ENCODE results near the gene MAPKBP1. TPM values are rescaled to one million over a fixed set of nuclear protein-coding genes. Genes with fewer than 3 reads are reported as not detected.
A peak's percentile ranks its signal among the peaks of the same experiment; 100 is the strongest.
"Not testable (repeated sequence)": the region's sequence is repeated elsewhere in the genome, so short reads cannot be mapped to it uniquely, and the experiment has no call there.

MAPKBP1 gene, protein sequence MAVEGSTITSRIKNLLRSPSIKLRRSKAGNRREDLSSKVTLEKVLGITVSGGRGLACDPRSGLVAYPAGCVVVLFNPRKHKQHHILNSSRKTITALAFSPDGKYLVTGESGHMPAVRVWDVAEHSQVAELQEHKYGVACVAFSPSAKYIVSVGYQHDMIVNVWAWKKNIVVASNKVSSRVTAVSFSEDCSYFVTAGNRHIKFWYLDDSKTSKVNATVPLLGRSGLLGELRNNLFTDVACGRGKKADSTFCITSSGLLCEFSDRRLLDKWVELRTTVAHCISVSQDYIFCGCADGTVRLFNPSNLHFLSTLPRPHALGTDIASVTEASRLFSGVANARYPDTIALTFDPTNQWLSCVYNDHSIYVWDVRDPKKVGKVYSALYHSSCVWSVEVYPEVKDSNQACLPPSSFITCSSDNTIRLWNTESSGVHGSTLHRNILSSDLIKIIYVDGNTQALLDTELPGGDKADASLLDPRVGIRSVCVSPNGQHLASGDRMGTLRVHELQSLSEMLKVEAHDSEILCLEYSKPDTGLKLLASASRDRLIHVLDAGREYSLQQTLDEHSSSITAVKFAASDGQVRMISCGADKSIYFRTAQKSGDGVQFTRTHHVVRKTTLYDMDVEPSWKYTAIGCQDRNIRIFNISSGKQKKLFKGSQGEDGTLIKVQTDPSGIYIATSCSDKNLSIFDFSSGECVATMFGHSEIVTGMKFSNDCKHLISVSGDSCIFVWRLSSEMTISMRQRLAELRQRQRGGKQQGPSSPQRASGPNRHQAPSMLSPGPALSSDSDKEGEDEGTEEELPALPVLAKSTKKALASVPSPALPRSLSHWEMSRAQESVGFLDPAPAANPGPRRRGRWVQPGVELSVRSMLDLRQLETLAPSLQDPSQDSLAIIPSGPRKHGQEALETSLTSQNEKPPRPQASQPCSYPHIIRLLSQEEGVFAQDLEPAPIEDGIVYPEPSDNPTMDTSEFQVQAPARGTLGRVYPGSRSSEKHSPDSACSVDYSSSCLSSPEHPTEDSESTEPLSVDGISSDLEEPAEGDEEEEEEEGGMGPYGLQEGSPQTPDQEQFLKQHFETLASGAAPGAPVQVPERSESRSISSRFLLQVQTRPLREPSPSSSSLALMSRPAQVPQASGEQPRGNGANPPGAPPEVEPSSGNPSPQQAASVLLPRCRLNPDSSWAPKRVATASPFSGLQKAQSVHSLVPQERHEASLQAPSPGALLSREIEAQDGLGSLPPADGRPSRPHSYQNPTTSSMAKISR (N-terminal part only)
- 14.7 and 15.4 TPM in 2 replicates for total RNA-seq (2014; rRNA removed; shearing (Covaris generic))
- 19.7 and 27.2 TPM in 2 replicates for polyA plus RNA-seq (2015; cell fraction: cytosol; rRNA removed)
- polyA plus RNA-seq (2015; cell fraction: nucleus; rRNA removed) = 98.8 and 103 TPM in 2 replicates

DNA sequence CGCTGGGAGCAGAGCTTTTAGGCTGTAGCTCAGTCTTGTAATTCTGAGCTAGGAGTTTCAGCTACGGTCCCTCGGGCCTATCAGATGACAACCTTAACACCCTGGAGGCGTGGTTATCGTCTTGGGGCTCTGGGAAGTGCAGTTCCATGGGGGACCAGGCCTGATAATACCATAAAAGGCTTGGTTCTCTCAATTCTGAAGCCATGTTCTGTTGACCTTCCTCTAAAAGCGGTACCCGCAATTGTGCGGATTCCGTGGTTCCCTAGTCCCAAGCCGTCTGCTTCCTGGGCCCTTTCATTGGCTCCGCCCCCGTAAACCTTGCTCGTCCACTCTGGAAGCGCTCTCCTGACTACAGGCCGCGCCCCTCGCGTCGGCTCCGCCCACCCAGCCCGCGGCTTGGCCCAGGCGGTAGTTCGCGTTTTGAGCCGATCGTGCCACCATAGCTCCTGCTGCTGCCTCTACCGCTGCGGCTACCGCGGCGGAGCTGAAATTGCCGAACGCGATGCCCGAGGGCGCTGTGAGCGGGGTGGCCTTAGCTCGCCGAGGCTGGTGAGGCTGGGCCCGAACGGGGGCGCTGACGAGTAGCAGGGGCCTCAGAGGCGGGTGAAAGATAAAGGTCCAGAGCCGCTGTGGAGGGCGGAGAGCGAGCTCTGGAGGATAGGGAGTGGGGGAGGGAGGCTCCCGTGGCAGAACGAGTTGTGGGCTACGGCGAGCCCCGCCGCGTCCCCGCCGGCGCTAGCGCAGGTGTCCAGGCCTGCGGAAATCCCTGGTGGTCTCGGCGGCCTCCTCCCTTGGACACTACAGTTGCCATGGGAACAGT lies at the start of gene MAPKBP1:
Gene MAPKBP1, plus strand, starts transcription at position 423 of the 820 bp plus-strand sequence. CDS start 792 bp downstream, outside the sequence.
- peak; percentile 97 for DNase-seq (ENCODE audit: low read depth, low spot score)
- in situ Hi-C loops (cut with HindIII; ENCODE audit: low pct_unique_long_range_greater_than_20kb, low sequenced_read_pairs) = no loop called here

DNA sequence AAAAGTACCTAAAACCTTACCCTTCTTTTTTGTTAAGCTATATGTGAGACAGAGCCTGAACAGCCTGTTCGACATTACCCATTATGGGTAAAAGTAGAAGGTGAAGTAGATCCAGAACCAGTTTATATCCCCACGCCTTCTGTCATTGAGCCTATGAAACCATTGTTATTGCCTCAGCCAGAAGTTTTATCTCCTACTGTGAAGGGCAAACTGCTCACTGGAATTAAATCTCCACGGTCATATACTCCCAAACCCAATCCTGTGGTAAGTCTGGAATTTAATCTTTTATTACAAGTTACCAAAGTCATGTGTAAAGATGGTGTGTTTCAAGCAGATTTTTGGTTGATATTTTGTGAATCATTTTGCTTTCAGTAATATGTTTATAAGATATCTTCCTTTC lies 47.1 kb upstream of the MAPKBP1 start:
- in situ Hi-C loops (cut with HindIII; ENCODE audit: low pct_unique_long_range_greater_than_20kb, low sequenced_read_pairs) = no loop called here
- no peak for DNase-seq (ENCODE audit: low read depth, low spot score)

DNA sequence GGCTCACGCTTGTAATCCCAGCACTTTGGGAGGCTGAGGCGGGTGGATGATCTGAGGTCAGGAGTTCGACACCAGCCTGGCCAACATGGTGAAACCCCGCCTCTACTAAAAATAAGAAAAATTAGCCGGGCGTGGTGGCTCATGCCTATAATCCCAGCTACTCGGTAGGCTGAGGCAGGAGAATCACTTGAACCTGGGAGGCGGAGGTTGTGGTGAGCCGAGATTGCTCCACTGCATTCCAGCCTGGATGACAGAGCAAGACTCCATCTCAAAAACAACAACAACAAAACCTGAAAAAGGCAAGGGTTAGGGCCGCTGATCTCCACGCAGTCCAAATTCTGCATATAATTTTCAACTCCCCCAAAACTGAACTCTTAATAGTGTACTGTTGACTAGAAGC lies 46.2 kb upstream of the MAPKBP1 start:
- in situ Hi-C loops (cut with HindIII; ENCODE audit: low pct_unique_long_range_greater_than_20kb, low sequenced_read_pairs); DNase-seq (ENCODE audit: low read depth, low spot score): not testable (repeated sequence)

DNA sequence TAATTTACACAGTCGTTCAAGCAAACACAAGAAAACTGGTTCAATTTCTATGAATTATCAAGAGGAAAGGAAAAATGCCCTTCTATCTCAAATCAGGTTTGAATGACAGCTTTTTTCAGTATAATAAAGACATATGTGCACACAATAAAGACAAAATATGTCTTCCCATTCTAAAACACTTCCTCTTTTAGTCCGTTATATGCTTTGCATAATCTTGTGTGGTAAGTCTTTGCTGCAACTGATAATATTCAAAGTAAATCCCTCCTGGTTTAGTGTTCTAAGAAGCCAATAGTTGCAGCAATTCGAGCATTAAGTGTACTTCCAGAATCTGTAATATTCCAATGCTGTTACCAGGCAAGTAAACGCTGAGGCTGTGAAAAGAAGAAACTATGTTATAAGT lies 43.7 kb upstream of the MAPKBP1 start:
- in situ Hi-C loops (cut with HindIII; ENCODE audit: low pct_unique_long_range_greater_than_20kb, low sequenced_read_pairs) = no loop called here
- DNase-seq (ENCODE audit: low read depth, low spot score) = no peak

DNA sequence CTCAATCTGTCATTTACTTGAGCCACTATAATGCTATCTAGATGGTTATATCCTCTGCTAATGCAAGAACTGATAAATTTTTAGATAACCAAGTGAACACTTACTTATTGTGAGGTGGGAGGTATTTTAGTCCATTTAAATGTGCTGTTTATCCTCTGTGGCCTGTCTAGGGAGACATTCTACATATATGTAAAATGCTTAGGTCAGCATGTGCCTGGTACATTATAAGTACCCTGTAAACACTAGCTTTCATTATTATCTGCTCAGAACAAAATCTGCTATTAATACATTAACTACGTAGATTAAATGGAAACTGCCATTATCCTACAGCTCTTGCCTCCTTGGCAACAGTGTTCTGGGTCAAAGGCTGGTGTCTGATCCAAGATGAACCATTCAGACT lies 41.8 kb upstream of the MAPKBP1 start:
- DNase-seq (ENCODE audit: low read depth, low spot score) = no peak
- in situ Hi-C loops (cut with HindIII; ENCODE audit: low pct_unique_long_range_greater_than_20kb, low sequenced_read_pairs) = no loop called here

DNA sequence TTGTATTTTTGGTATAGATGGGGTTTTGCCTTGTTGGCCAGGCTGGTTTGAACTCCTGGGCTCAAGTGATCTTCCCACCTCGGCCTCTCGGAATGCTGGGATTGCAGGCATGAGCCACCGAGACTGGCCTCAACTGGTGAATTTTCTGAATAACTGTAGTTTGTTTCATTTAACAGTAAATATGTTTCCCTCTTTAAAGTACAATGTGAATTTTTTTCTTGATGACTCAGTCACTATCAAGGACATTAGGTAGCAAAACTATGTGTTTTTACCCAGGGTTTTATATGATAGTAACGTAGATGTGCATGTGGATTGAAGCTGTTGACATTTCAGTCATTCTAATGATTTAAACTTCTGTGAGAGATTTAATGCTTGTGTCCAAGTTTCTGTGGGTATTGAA lies 40.2 kb upstream of the MAPKBP1 start:
- no peak for DNase-seq (ENCODE audit: low read depth, low spot score)
- in situ Hi-C loops (cut with HindIII; ENCODE audit: low pct_unique_long_range_greater_than_20kb, low sequenced_read_pairs) = no loop called here

DNA sequence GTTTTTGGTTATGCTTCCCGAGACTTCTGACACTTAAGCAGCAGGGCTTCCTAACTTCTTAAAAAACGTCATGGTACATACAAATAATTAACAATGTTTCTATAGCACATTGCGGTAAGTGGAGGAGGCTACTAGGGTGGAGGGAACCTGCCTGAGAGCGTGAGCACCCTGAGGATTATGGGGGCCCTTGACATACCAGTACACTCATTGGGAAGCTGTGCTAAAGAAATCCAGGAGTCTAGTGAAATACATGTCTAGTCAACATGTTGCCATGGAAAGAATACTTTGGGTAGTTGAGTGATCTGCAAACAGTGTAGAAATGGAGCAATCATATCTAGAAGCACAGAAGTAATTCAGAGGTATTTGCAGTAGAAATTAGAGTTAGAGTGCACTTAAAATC lies 39.2 kb upstream of the MAPKBP1 start:
- no peak for DNase-seq (ENCODE audit: low read depth, low spot score)
- in situ Hi-C loops (cut with HindIII; ENCODE audit: low pct_unique_long_range_greater_than_20kb, low sequenced_read_pairs) = no loop called here

DNA sequence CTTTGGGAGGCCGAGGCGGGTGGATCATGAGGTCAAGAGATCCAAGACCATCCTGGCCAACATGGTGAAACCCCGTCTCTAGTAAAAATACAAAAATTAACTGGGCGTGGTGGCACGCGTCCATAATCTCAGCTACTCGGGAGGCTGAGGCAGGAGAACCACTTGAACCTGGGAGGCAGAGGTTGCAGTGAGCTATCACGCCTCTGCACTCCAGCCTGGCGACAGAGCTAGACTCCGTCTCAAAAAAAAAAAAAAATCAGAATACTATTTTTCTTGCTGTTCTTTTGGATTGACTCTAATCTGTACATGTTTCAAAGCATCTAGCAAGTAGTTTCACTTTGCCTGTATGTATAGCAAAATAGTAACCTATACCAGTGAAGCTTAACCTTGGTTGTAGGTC lies 38.8 kb upstream of the MAPKBP1 start:
- DNase-seq (ENCODE audit: low read depth, low spot score); in situ Hi-C loops (cut with HindIII; ENCODE audit: low pct_unique_long_range_greater_than_20kb, low sequenced_read_pairs): not testable (repeated sequence)

DNA sequence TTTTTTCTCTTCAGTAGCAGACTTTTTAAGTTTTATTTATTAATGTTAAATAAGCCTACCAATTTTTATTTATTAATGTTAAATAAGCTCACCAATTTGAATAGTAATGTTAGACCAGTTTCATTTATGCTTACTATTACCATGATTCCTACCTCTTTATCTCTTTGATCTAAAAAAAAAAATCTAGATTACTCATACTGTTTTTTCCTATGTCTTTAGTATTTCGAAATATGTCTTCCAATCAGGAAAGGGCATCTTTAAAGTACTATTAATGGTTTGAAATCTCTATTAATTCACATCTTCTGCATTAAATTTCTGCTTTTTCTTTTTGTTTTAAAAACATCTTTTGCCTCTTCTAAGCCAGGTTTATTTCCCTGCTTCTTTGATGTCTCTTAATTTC lies 27.5 kb upstream of the MAPKBP1 start:
- DNase-seq (ENCODE audit: low read depth, low spot score) = no peak
- in situ Hi-C loops (cut with HindIII; ENCODE audit: low pct_unique_long_range_greater_than_20kb, low sequenced_read_pairs) = no loop called here

DNA sequence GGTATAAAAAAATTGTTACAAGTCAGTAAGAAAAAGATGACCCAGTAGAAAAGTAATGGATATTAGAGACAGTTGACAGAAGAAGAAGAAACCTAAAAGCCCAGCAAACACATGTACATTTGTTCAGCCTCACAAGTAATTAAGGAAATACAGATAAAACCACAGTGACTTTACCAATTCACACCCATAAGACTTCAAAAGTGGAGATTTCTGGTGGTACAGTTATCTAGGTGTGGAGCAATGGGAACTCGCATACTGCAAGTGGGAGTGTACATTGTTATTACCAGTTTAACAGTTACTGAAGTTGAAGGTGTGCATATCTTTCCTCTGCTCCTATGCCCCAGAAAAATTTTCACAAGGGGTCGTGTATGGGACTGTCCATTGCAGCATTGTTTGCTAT lies 18.1 kb upstream of the MAPKBP1 start:
- no peak for DNase-seq (ENCODE audit: low read depth, low spot score)
- in situ Hi-C loops (cut with HindIII; ENCODE audit: low pct_unique_long_range_greater_than_20kb, low sequenced_read_pairs) = no loop called here

DNA sequence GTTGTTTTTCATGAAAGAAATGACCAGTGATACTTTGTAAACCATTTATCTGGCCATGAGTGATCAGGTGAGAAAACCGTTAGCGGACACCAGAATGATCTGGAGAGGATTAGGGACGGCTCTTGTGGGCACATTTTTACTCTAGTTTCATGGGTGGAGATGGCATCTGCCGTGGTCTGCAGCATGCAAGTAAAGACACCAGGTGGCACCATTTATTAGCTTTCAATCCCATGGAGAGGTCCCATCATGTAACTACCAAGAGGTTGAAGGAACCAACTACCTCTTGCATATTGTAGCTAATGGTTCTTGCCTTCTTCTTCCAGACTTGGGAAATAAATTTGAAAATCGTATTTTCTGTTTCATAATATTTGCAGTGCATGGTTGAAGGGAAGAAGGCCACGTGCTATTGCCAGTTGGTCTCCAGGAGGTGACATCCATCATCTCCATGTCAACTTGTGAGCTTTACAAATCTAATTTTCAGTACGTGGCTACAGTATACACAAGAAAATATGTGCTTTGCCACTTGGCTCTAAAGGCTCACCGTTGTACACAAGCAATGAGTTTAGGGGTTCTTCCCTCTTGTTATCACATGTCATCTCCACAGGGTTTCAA lies 1.5 kb upstream of the MAPKBP1 start:
- DNase-seq (ENCODE audit: low read depth, low spot score) = peak; percentile 88
- in situ Hi-C loops (cut with HindIII; ENCODE audit: low pct_unique_long_range_greater_than_20kb, low sequenced_read_pairs) = no loop called here

DNA sequence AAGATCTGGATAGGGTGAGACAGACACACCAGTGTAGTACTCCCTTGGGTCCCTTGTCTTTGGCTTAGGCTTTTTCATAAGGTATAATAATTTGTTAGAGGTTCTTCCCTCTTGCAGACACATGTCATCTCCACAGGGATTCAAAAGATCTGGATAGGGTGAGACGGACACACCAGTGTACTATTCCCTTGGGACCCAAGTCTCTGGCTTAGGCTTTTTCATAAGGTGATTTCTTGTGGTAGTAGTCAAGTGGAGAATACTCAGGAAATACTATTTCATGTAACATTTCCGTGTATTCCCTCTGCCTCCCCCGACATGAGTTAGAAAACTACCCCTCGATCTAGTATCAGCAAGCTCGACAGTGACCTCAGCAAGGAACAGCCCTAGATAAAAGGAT lies 954 bp upstream of the MAPKBP1 start:
- in situ Hi-C loops (cut with HindIII; ENCODE audit: low pct_unique_long_range_greater_than_20kb, low sequenced_read_pairs) = no loop called here
- no peak for DNase-seq (ENCODE audit: low read depth, low spot score)

DNA sequence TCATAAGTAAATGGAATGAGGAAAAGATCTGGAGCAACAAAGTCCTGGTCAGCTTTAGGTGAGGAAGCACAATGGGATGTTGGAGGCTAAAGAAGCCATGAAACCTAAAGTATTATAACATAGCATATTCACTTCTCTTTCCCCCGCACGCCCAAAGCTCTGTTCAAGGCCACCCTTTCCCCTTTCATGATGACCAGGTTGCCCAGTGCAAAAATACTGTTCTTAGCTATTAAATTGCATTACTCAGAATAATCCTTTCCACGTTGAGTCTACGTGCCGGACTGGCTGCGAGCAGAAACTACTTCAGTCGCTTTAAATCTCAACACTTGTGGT lies 589 bp upstream of the MAPKBP1 start:
- no peak for DNase-seq (ENCODE audit: low read depth, low spot score)
- in situ Hi-C loops (cut with HindIII; ENCODE audit: low pct_unique_long_range_greater_than_20kb, low sequenced_read_pairs) = no loop called here

DNA sequence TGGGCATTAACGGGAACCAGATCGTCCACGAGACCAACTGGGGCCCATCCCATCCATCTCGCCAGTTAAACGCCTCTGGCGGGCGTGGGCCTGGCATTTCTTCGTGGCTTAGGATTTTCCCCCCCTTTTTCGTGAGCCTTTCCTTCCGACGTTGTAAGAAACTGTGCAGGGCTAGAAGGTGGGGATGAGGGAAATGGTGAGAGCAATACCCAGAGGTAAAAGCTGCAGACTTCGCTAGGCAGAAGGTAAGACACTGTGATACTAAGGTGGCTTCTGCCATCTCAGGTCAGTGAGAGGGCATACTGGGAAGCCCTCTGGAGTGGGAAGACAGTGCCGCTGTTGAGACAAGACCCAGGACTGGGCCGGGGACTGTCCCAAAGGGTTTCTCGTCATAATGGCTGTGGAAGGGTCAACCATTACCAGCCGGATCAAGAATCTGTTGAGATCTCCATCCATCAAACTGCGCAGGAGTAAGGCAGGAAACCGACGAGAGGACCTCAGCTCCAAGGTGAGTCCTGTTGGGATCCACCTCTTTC lies 666 bp downstream of the MAPKBP1 start:
- no peak for DNase-seq (ENCODE audit: low read depth, low spot score)
- in situ Hi-C loops (cut with HindIII; ENCODE audit: low pct_unique_long_range_greater_than_20kb, low sequenced_read_pairs) = no loop called here

DNA sequence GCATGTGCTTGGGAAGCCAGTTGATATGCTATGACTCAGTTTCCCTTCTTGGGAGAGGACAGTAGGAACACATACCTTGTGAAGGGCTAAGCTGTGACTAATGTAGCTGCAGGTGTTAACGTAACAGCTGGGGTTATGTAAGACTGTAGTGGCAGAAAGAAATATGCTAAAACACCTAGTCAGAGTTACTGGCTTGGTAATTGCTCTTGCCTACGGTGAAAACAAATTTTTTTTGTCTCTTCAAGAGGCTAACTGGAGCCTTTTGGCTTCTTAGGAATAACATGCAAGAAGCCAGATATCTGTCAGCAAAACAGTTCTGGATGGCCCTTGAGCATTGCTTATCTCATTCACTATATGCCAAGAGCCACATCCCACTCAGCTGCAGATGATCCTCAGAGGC lies 1.4 kb downstream of the MAPKBP1 start:
- DNase-seq (ENCODE audit: low read depth, low spot score) = no peak
- in situ Hi-C loops (cut with HindIII; ENCODE audit: low pct_unique_long_range_greater_than_20kb, low sequenced_read_pairs) = no loop called here

DNA sequence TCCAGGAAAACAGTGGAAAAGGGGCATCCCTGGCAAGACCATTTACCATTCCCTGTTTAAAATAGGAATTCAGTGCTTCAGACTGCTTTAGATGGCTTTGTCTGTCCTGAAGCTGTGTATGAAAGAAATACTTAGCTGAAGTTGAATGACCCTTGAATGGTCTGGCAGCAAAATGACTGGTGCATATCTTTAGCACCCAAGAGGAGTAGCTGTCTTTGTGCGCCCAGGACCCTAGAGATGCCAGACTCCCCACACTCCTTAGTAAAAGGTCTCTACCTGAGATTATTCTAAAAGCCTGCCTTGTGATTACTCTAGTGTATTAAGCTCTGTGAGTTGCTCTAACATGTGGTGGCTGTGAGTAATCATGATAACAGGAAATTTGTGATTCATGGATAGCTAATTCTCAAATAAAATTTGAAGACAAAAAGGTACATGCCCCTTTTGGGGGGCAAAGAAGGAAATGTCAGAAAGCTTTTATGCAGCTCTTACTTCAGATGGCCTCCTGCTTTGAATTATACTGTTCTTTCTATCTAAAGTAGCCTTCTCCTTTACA lies 3.2 kb downstream of the MAPKBP1 start:
- in situ Hi-C loops (cut with HindIII; ENCODE audit: low pct_unique_long_range_greater_than_20kb, low sequenced_read_pairs) = no loop called here

More for the DNA sequence above, 3.2 kb downstream of the MAPKBP1 start:
- DNase-seq (ENCODE audit: low read depth, low spot score) = no peak
